ENCODE results near the gene LRRC4B. TPM values are rescaled to one million over a fixed set of nuclear protein-coding genes. Genes with fewer than 3 reads are reported as not detected.

The LRRC4B gene
- total RNA-seq, 4 donors from 2014 or later: 0.18 to 1.5 (median 0.44) TPM

DNA sequence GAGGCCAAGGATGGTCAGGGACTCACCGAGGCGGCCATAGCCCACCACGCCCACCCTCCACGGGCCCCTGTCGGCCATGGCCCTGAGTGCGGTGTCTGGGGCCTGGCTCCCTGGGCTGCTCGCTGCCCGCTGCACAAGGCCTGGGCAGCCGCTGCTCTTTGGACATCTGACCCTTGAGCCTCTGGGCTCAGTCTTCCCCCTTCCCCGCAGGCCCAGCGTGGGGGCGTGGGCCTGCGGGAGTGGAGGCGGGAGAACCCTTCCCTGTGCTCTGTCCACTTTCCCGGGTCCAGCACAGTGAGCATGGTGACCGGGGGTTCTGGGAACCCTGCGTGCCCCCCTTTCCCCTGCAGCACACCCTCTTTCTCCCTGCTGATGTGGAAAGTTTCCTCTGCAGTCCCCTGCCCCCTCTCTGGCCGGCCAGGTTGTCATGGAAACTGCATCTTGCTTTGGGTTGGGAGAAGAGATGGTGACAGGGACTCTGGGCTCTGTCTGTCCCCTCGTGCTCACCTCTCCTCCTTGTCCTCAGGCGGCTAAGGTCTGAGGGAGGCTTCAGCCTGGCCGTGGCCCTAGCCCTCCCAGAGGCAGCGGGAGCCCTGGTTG, 54.4 kb downstream of the LRRC4B start, which contains the start of gene ASPDH:
ASPDH (minus strand) TSS at position 168 of the 600 bp plus-strand sequence; CDS start at position 78, 90 bp downstream.
- no peak for TF ChIP-seq POLR2A (IDR thresholded peaks at IDR 0.05)
- TF ChIP-seq CTCF (IDR thresholded peaks at IDR 0.05): no peak
- Histone ChIP-seq H3K27me3 (peaks cover 0 to 22% (median 0%) of the 10 kb centered on the region in 4 donors), H3K4me1 (peaks cover 7 to 25% (median 8%) of the 10 kb centered on the region in 3 donors), H3K4me3 (no peak within 1 kb of the TSS), H3K9me3 (no peaks in the 10 kb centered on the region), H3K27ac (no peak within 1 kb of the TSS), H3K36me3 (peaks cover 0 to 4% (median 0%) of the 10 kb centered on the region in 3 donors)
- 26 to 48% methylated on average over 12 to 19 of the region's 22 CpGs for WGBS, 2 donors
- intact Hi-C loops (cut with DNase I): no loop called here
- DNase-seq: no peak

- H3K9me3 ChIP-seq: no peaks in the 10 kb centered on the region
- DNase-seq: no peak
- WGBS, 2 donors: 53 to 62% methylated on average over 10 to 11 of the region's 12 CpGs
- intact Hi-C loops (cut with DNase I): no loop called here
- TF ChIP-seq CTCF (IDR thresholded peaks at IDR 0.05): no peak
- no peak for TF ChIP-seq POLR2A (IDR thresholded peaks at IDR 0.05)
- peaks cover 0 to 5% (median 0%) of the 10 kb centered on the region in 3 donors for H3K36me3 ChIP-seq
- no peak overlapping the region for H3K27ac ChIP-seq
- H3K27me3 ChIP-seq: peaks cover 0 to 22% (median 0%) of the 10 kb centered on the region in 4 donors
- peaks cover 7 to 25% (median 8%) of the 10 kb centered on the region in 3 donors for H3K4me1 ChIP-seq
- no peak overlapping the region for H3K4me3 ChIP-seq
These were observed 55.1 kb downstream of the LRRC4B start for GRCh38 chr19:50512999-50513745.

DNA sequence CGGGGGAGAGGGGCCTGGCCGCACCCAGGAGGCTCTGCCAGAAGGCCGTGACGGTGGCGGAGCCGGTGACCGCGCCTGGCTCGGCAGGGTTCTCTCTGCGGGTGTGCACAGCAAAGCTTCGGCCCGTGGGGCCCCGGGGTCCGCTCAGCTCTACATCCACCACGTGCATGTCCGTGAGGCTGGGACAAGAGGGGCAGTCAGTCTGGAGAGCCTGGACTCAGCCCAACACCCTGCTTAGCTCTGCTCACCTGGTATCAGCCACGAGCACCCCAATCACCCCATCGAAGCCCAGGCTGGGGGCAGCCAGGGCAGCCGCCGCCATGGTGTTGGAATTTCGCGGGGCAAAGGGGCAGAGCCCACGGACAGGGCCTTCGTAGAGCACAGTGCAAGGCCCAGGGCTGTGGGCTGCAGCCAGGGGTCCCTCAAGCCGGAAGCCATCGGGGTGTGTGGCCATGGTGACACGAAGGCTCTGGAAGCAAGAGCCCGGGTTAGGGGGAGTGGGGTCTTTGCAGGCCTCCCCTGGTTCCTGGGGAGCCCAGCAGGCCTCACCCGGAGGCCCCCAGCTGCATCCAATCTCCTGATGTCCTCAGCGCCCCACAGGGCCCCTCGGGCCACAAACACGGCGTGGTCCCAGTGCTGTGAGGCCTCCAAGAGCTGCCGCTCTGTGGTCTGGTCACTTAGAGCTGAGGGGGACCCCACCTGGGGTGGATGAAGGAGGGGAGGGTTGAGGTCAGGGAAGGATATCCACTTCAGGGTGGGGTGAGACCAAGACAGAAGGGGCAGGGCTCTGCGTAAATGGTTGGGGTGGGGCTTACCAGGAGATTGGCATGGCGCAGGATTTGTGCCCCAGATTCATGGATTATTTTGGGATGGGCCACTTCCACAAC, 55.9 kb downstream of the LRRC4B start:
- Histone ChIP-seq H3K4me3 (peak overlapping the region in 2 of 4 donors; percentile 81 to 90), H3K36me3 (peaks cover 0 to 5% (median 0%) of the 10 kb centered on the region in 3 donors), H3K4me1 (peaks cover 7 to 25% (median 8%) of the 10 kb centered on the region in 3 donors), H3K9me3 (no peaks in the 10 kb centered on the region), H3K27me3 (peaks cover 0 to 22% (median 0%) of the 10 kb centered on the region in 4 donors), H3K27ac (peak overlapping the region in 1 of 4 donors; percentile 90)
- intact Hi-C loops (cut with DNase I): no loop called here
- TF ChIP-seq POLR2A (IDR thresholded peaks at IDR 0.05) (no peak), CTCF (IDR thresholded peaks at IDR 0.05) (no peak)
- 89 to 91% methylated on average over 3 to 9 of the region's 36 CpGs for WGBS, 2 donors
- DNase-seq: no peak

DNA sequence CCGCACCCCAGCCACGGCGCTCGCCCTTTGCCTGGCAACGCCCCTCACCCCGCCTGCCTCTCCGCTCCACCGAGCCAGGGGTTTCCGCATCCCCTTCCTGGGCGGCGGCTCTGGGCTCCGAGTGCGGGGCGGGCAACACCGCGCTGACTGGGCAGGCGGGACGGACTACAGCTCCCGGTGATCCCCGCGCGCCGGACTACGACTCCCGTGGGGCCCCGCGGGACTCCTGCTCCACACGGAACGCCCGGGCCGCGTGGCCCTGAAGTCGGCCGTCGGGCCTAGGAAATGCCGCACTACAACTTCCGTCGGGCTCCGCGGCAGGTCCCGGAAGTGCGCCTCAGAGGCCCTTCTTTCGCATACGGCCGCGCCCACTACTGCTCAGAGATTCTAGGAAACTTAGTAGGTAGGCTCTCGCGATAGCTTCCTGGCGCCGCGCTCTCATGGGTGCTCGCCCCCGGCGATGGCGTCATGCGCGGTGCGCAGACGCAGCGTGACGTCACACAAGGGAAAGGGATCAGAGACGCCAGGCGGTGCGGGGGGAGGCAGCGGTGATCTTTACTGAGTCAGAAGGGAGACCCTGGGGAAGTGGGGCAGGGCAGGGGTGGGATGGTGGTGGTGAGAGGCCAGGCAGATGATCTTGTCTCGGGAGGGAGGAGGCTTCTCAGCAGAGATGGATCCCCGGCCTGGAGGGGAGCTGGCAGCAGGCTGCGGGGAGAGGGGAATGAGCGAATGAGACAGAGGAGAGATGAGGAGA, 57.0 kb downstream of the LRRC4B start, which contains the start of gene JOSD2:
JOSD2 (minus strand) TSS at position 123 of the 754 bp plus-strand sequence. CDS start 760 bp downstream, outside the sequence.
- peak in 2 of 6 experiments; percentile 12 to 39 for TF ChIP-seq CTCF (IDR thresholded peaks at IDR 0.05)
- peak in 3 of 4 donors; percentile 8 to 64 (median 42) for TF ChIP-seq POLR2A (IDR thresholded peaks at IDR 0.05)
- peak; percentile 96 for DNase-seq
- Histone ChIP-seq H3K36me3 (peaks cover 0 to 7% (median 0%) of the 10 kb centered on the region in 3 donors), H3K4me1 (peaks cover 7 to 25% (median 8%) of the 10 kb centered on the region in 3 donors), H3K27ac (peak within 1 kb of the TSS; percentile 83 to 93 (median 87)), H3K4me3 (peak within 1 kb of the TSS; percentile 65 to 90 (median 74)), H3K9me3 (no peaks in the 10 kb centered on the region), H3K27me3 (peaks cover 0 to 18% (median 0%) of the 10 kb centered on the region in 4 donors)
- intact Hi-C loops (cut with DNase I): no loop called here
- 4 to 6% methylated on average over 13 to 14 of the region's 69 CpGs for WGBS, 2 donors
